ENCODE measurements around the gene GDF2.

DNA sequence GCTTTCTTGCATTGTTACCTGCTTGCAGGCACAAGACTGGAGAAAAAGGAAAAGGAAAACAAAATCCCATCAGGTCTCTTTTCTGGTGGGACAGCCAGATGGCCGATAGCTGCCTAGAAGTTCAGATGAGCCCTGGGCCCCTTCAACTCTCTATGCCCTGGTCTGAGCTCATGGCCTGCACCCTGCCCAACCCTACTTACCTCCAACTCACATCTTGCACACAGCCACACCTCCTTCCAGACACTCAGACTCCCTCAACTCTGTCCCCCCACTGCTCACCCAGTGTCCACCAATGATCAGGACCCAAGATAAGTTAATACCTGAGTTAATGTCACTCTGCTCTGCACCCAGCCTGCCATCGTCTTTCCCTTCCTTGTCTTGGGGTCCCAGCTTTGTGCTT lies 36.8 kb downstream of the GDF2 start:
- TF ChIP-seq, protein P1, sequence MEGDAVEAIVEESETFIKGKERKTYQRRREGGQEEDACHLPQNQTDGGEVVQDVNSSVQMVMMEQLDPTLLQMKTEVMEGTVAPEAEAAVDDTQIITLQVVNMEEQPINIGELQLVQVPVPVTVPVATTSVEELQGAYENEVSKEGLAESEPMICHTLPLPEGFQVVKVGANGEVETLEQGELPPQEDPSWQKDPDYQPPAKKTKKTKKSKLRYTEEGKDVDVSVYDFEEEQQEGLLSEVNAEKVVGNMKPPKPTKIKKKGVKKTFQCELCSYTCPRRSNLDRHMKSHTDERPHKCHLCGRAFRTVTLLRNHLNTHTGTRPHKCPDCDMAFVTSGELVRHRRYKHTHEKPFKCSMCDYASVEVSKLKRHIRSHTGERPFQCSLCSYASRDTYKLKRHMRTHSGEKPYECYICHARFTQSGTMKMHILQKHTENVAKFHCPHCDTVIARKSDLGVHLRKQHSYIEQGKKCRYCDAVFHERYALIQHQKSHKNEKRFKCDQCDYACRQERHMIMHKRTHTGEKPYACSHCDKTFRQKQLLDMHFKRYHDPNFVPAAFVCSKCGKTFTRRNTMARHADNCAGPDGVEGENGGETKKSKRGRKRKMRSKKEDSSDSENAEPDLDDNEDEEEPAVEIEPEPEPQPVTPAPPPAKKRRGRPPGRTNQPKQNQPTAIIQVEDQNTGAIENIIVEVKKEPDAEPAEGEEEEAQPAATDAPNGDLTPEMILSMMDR (IDR thresholded peaks at IDR 0.05 in 2 of 3, conservative IDR thresholded peaks at IDR 0.05 in 1 of 3; ENCODE audit: control insufficient read depth in 2 of 3, extremely low read depth in 1 of 3, insufficient read depth in 1 of 3, low read depth in 3 of 3, low read length in 3 of 3): no peak
- TF ChIP-seq POLR2AphosphoS5 (IDR thresholded peaks at IDR 0.05; ENCODE audit: low read length) (no peak), SUZ12 (IDR thresholded peaks at IDR 0.05; ENCODE audit: unreplicated experiment) (no peak), POU2F2 (IDR thresholded peaks at IDR 0.05; ENCODE audit: borderline replicate concordance, low read depth, low read length) (no peak), YY1 (IDR thresholded peaks at IDR 0.05; ENCODE audit: low read depth, low read length) (no peak), TAF1 (IDR thresholded peaks at IDR 0.05; ENCODE audit: borderline replicate concordance, low read depth, low read length) (no peak)

Data from GM12878 (cell line).